Glutamatergic neuron (in vitro differentiated cells): ENCODE measurements around the gene MAGI1. TPM values are rescaled to one million over a fixed set of nuclear protein-coding genes. Genes with fewer than 3 reads are reported as not detected.

Source experiments
- DNase-seq: peaks from one replicate; pipeline ENCODE4 v3.0.0; 2022
- H3K27ac Mint-ChIP-seq: one replicate; pipeline ENCODE4 v1.8.0; 2020; ENCODE audit warnings: mild to moderate bottlenecking, mixed read lengths, inconsistent platforms; ENCODE audit not compliant: unreplicated experiment
- H3K27me3 Mint-ChIP-seq: one replicate; pipeline ENCODE4 v1.8.0; 2020; ENCODE audit warnings: mild to moderate bottlenecking, moderate library complexity, mixed read lengths, inconsistent platforms; ENCODE audit not compliant: unreplicated experiment
- H3K36me3 Mint-ChIP-seq: one replicate; pipeline ENCODE4 v1.8.0; 2020; ENCODE audit warnings: mild to moderate bottlenecking, mixed read lengths, inconsistent platforms; ENCODE audit not compliant: unreplicated experiment
- H3K4me1 Mint-ChIP-seq: one replicate; pipeline ENCODE4 v1.8.0; 2020; ENCODE audit warnings: mild to moderate bottlenecking, low read depth, mixed read lengths, inconsistent platforms; ENCODE audit not compliant: unreplicated experiment
- H3K4me3 Mint-ChIP-seq: one replicate; pipeline ENCODE4 v1.8.0; 2020; ENCODE audit warnings: mild to moderate bottlenecking, mixed read lengths, inconsistent platforms; ENCODE audit not compliant: unreplicated experiment
- H3K9me3 Mint-ChIP-seq: one replicate; pipeline ENCODE4 v1.8.0; 2020; ENCODE audit warnings: mild to moderate bottlenecking, moderate library complexity, mixed read lengths, inconsistent platforms; ENCODE audit not compliant: unreplicated experiment
- total RNA-seq: library from RNA; stranded (reverse); fragmentation: NEBNext Ultra II Directional; extraction: Animal tissue kit (Norgen Biotek cat#: 25700); gene quantifications from one replicate; pipeline ENCODE4 v1.2.1, GENCODE V29; 2021; ENCODE audit not compliant: unreplicated experiment
- TF ChIP-seq, protein P1 (sequence below): fragments of 200-600 bp; sonication (generic); IDR thresholded peaks from one replicate; pipeline ENCODE4 v1.5.0; 2021; ENCODE audit not compliant: partially characterized antibody, unreplicated experiment

The MAGI1 gene
- total RNA-seq, 1 donor from 2014 or later, result 46.5 TPM

DNA sequence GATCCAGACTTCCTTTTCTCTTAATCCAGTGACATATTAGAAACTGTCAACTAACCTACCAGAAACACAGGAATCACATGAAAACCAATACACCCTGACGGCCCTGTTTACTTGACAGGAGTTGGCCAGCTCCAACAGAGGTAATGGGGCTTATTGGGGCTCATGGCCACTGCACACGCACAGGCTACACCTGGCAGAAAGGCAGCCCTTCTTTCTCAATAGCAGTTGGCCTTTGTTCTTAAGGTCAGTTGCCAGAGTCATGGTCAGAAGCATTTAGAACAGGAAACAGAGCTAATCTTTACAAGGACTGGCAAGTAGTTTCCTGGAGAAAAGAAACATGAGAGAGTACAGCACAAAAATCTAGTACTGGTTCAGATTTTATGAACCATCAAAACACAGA, 181.8 kb downstream of the MAGI1 start:
- TF ChIP-seq, protein P1, sequence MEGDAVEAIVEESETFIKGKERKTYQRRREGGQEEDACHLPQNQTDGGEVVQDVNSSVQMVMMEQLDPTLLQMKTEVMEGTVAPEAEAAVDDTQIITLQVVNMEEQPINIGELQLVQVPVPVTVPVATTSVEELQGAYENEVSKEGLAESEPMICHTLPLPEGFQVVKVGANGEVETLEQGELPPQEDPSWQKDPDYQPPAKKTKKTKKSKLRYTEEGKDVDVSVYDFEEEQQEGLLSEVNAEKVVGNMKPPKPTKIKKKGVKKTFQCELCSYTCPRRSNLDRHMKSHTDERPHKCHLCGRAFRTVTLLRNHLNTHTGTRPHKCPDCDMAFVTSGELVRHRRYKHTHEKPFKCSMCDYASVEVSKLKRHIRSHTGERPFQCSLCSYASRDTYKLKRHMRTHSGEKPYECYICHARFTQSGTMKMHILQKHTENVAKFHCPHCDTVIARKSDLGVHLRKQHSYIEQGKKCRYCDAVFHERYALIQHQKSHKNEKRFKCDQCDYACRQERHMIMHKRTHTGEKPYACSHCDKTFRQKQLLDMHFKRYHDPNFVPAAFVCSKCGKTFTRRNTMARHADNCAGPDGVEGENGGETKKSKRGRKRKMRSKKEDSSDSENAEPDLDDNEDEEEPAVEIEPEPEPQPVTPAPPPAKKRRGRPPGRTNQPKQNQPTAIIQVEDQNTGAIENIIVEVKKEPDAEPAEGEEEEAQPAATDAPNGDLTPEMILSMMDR, result no peak
- Mint-ChIP-seq H3K4me3 (no peak overlapping the region), H3K27me3 (peaks cover 4% of the 10 kb centered on the region), H3K4me1 (peaks cover 8% of the 10 kb centered on the region), H3K36me3 (no peaks in the 10 kb centered on the region), H3K27ac (no peak overlapping the region), H3K9me3 (peaks cover 1% of the 10 kb centered on the region)
- no peak for DNase-seq

DNA sequence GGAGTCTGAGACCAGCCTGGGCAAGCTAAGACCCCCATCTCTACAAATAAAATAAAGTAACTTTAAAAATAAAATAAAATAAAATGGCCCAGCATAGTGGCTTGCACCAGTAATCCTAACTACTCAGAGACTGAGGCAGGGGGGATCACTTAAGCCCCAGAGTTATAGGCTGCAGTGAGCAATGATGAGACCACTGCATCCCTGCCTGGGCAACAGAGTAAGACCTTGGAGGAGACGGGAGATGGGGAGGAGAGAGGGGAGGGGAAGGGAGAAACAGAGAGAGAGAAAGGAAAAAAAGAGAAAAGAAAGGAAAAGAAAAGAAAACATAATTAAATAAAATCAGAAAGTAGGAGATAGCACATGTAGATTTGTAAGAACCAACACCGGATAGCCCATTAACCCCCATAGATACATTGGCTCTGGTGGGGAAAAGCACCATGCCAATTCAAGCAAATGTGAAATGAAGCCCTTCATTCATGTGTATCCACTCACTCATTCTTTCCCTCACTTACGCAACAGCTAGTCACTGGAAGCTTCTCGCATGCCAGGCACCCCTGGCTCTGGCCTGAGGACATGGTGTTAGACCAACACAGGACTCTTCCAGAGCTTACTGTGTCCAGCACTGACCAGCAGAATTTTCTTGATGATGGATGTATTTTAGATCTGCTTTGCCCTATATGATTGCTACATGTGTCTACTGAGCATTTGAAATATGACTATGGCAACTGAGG, 183.2 kb downstream of the MAGI1 start:
- no peak for DNase-seq
- no peaks in the 10 kb centered on the region for H3K36me3 Mint-ChIP-seq
- H3K9me3 Mint-ChIP-seq, result no peaks in the 10 kb centered on the region
- TF ChIP-seq, protein P1, result no peak
- no peak overlapping the region for H3K4me3 Mint-ChIP-seq
- H3K4me1 Mint-ChIP-seq, result peaks cover 8% of the 10 kb centered on the region
- peaks cover 4% of the 10 kb centered on the region for H3K27me3 Mint-ChIP-seq
- no peak overlapping the region for H3K27ac Mint-ChIP-seq

DNA sequence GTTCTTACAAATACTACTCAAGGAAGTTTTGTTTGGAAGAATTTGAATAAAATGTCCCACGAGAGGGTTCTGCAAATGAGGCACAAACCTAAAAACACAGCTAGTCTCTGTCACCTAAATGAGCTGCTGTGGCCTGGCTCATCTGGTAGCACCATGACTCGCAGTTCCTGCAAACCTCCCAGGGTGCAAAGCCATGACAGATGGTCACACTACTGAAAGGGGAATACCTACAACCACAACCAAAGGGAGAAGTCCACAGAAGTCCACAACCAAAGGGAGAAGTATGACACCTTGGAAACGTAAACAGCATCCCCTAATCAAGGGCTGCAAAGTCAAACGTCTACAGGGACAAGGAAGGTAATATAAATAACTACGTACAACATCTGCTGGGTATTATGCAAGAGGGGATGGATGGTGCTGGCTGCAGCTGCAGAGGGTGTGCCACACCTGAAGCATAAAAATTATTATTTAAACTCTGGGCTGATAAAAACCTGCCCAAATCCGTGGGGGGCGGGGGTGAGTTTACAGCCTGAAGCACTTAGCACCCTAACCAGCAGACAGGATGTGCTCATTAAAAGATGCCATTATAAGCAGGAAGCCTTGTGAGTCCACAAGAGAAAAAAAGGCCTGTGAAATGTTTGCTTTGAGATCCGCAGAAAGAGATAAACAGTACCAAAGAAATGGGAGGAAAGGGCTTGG, 184.0 kb downstream of the MAGI1 start:
- TF ChIP-seq, protein P1, result no peak
- Mint-ChIP-seq H3K27me3 (peaks cover 4% of the 10 kb centered on the region), H3K36me3 (no peaks in the 10 kb centered on the region), H3K4me1 (peaks cover 8% of the 10 kb centered on the region), H3K27ac (peak overlapping the region; percentile 86), H3K4me3 (no peak overlapping the region), H3K9me3 (no peaks in the 10 kb centered on the region)
- no peak for DNase-seq

DNA sequence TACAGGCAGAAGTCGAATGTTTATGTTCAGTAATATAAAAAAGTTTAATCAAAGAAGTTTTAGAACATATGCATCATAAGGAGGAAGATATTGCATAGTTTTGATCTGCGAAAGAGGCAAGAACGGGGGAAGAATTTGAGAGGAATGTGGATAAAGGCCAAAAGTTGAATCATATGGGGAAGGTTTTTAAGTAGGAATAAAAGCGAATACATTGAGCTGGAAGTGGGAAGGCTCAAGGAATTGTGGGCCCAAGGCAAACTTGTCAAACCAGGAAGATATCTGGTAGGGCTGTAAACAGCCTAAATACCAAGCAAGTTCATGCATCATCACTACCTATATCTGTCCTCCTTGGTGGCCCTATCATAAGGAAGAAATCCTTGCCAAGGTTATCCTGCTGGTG, 186.9 kb downstream of the MAGI1 start:
- Mint-ChIP-seq H3K27ac (no peak overlapping the region), H3K36me3 (no peaks in the 10 kb centered on the region), H3K4me1 (peaks cover 8% of the 10 kb centered on the region), H3K27me3 (peaks cover 4% of the 10 kb centered on the region), H3K4me3 (no peak overlapping the region), H3K9me3 (no peaks in the 10 kb centered on the region)
- TF ChIP-seq, protein P1, result no peak
- DNase-seq, result no peak

DNA sequence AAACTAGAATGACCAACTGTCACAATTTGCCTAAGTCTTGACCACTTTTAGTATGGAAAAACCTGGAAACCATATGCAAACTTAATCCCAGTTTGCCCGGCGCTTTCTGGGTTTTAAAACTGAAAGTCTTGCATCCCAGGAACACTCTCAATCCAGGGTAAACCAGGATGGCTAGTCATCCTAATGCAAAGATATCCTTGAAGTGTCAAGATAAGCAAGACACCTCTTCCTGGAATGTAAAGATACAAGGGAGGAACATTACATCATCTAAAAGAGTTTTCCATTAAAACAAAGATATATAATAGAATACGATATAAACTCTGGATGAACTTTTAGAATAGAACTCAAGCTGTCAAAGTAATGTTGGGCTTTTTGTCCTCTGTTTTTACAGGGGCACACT, 188.5 kb downstream of the MAGI1 start:
- no peak for DNase-seq
- Mint-ChIP-seq H3K4me3 (no peak overlapping the region), H3K9me3 (no peaks in the 10 kb centered on the region), H3K27ac (no peak overlapping the region), H3K27me3 (peaks cover 4% of the 10 kb centered on the region), H3K4me1 (peaks cover 12% of the 10 kb centered on the region), H3K36me3 (no peaks in the 10 kb centered on the region)
- TF ChIP-seq, protein P1, result no peak
